Posterior cingulate gyrus (tissue), 11 donors: ENCODE measurements around the gene ZNF777.
A peak's percentile ranks its signal among the peaks of the same experiment; 100 is the strongest.

Experiments used
- DNase-seq, 10 donors: peaks; one replicate each; pipeline versions ENCODE4 v3.0.0 to v3.0.0-alpha.2; 2020 to 2021; ENCODE audit warnings: mixed read lengths in 3 of 10
- intact Hi-C: fragments of 100-400 bp; cut with DNase I; formaldehyde crosslinking; loops from one replicate; pipeline ENCODE4 v1.15.1; 2023

The ZNF777 gene

DNA sequence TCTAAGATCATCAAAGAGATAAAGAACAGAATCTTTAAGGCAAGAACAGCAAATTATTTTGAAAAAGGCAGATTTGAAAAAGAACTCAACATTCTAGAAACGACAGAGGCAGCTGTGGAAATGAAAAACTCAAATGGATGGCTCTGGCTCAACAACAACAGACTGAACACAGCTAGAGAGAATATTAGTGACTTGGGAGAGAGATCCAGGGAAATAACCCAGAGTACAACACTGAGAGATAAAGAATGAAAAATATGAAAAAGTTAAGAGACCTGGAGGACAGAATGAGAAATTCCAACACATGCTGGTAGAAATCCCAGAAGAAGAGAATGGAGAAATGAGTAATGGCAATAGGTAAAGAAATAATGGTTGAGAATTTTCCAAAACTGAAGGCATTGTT is 17.9 kb upstream of the ZNF777 start:
- intact Hi-C loops: no loop called here
- DNase-seq: no peak

DNA sequence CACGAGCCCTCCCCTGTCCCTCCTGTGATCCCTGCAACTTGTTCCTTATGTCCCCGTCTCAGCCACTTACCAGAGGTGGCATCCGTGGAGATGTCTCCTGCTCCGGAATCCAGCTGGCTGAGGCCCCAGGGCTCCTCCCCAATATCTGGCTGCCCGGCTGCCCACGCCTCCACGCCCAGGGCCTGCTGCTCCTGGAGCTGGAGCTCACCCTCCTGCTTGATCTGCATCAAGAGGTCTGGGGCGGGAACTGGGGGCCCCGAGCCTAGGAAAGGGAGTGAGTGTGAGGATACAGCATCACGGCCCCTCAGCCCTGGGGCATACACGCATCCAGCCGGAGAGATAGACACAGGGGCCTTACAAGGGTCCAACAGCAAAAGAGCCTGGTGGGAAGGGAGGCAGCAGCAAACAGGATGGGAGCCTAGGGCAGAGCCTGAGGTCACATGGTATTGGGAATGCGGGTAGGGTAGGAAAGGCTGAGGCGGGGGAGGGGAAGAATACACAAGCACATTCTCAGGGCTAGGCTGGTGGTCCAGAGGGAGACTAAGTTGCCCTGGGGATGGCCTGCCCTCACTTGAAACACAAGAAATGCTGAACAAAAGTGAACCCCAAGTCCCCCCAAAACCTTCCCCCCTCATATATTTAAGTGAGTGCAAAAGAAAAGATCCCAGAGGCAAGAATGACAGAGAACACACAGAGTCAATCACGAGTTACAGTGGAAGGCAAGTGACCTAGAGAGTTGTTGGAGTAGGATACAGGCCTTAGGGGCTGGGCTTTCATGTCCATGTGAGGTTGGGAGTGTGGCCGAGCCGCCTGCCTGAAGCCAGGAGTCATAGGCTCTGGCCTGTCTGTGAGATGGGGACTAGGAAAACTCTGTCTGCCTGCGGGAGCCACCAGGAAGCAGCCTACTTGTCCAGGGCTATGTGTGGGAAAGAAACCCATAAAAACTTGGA is 16.9 kb upstream of the ZNF777 start:
- intact Hi-C loops: no loop called here
- peak in 1 of 10 donors; percentile 70 for DNase-seq

DNA sequence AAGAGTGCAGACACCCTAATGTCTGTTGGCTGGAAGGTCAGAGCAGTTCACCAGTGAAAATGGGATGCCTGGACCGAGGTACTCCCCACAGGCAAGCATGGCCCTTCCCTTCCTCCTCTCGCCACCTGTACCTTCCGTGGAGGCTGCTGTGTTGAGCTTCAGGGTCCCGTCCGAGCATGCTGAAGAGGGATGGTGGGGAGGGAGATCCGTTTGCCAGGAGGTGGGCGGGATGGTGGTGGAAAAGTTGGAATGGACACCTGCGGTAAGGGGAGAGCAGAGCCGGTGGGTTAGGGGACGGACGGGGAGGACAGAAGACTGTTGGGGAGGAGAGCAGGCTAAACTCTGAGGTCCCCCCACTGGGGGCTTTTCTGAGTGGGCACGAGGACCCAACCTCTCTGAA is 15.9 kb upstream of the ZNF777 start:
- no peak for DNase-seq
- intact Hi-C loops: no loop called here

DNA sequence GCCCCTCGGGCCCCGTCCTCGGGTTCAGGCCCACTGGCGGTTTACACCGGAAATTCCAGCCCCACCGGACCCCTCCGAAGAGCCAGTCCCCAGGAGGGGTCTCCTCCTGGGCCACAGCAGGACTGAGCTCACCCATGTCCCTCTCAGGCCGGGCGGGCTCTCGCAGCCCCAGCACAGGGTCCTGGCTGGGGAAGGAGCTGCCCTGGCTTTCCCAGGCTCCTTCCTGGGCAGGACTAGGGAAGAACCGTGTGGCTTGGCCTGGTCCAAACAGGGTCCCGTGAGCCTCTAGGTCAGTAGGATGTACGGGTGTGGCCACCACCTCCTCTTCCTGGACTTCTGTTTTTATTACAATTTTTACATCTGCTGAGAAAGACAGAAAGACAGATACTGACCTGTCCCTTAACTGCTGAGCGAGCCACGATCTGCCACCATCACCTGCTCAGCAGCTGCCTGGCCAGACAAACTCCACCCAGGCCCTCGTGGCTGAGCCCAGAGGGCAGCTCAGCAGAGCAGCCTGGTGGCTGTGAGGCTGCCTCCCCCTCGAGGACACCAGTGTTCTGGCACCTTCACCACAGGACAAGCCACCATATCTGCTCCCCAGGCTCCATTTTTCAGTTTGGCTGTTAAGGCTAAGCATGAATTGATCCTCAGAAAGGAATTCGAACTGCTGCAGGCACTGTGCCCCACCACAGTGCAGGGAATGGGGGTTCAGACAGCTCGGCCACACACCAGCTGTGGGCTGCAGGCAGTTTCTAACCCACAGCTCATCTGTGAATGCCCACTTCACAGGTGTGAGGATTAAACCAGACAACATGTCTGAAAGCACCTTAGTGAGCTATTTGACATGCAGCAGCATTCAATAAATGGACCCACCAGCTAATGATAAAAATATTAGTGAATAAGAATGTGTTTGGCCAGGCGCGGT is 14.5 kb upstream of the ZNF777 start:
- no peak for DNase-seq
- intact Hi-C loops: no loop called here

DNA sequence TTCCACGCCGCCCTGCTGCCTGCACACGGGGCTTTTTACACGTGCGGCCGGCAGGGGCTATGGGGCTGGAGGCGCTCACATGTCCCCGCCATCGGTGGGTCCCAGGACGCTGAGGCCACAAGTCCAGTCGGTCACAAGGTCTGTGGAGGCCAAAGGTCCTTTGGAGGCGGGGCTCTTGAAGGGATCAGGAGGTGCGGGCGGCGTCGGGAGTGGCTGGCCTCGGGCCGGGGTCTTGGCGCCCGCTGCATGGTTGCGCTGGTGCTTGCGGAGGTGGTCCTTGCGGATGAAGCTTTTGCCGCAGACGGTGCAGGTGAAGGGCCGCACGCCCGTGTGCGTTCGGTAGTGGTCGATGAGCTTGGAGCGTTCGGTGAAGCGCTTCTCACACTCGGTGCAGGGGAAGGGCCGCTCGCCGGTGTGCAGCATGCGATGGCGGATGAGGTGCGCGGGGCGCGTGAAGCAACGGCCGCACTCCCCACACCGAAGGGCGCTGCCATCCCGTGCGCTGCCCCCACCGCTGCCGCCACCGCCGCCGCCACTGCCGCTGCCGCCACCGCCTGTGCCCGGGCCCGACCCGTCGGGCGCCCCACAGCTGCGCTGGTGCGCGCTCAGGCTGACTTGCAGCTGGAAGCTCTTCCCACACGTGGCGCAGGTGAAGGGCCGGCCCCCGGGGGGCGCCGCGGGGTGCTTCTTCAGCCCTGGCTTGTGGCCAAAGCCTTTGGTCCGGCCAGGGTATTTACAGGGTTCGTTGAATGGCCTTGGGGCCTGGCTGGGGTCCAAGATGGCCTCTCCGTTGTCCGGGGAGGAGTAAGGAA is 13.7 kb upstream of the ZNF777 start:
- intact Hi-C loops: no loop called here
- peak in 1 of 10 donors; percentile 72 for DNase-seq

DNA sequence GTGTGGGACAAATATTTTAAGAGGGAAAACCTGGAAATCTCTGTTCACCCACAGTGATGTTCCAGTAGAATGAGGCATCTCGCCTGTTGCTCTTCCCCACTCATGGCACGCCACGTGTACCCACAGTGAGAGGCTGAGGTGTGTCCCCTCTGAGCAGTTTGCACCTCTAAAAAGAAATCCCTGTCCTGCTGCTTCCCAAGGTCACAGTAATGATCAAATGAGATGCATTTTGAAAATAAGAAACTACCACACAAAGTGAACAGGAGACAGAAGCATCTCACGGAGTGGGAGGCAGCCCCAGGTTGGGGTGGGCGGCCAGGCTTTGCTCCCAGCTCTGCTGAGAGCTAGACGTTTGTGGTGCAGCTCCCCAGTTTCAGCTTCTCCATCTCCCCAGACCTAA is 12.4 kb upstream of the ZNF777 start:
- intact Hi-C loops: no loop called here
- DNase-seq: peak in 1 of 10 donors; percentile 66

DNA sequence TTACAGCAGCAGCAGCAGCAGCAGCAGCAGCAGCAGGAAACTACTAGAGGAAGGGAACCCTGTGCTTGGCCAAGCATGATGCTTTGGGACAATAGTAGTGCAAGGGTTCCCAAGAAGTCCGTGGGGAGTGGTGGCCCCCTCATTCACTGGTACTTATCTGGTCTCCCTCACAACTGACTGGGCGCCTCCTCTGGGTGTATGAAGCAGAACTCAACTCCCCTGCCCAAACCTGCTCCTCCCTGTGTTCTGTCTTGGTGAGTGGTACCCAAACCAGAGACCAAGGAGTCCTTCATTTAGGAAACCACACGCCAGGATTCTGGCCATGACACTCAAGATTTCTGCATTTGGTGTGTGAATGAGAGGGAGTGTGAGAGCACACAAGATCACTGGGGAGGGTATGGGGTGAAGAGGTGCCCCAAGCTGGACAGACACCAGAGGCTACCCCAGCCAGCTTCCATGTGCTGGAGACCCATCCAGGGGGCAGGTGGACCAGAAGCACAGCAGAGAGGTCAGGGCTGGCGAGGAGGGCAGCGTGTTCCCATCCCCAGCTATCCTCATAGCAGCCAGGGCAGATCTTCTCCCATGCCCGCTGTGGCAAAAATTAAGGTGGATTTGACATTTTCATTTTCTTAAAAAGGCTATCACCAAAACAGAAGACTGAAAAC is 10.6 kb upstream of the ZNF777 start:
- peak in 1 of 10 donors; percentile 47 for DNase-seq
- intact Hi-C loops: no loop called here

DNA sequence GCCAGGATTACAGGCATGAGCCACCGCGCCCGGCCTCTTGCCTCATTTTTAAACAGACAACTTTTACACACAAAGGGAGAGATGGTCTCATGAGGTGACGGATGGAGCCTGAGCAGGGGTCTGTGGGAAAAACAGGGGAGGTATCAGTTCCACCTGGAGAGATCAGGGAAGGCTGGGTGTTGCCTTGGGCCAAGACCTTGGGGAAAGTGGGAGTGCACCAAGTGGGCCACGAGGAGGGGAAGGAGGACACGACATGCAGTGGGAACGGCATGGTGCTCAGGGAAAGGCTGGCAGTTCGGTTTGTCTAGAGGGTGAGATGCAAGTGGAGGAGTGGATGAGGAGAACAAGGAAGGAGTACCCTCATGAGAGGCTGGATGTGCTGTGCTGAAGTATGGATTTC is 8.9 kb upstream of the ZNF777 start:
- intact Hi-C loops: no loop called here
- no peak for DNase-seq

DNA sequence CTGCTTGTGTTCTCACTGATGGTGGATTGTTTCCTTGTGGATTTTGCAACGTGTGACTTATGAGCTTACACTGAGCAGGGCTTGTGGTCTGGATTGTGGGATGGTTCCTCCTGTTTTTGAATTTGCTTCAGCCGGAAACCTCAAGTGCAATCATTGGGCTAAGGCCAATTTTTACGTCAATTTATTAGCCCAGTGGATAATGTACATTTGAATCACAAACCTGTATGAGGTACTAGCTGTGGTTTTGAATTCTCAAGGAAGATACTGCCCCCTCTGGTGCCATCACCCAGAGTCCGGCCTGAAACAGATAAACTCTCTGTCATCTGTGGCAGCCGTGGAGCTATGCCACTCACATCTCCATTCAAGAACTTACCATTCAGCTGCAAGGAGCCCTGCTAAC is 7.3 kb upstream of the ZNF777 start:
- intact Hi-C loops: no loop called here
- DNase-seq: no peak

DNA sequence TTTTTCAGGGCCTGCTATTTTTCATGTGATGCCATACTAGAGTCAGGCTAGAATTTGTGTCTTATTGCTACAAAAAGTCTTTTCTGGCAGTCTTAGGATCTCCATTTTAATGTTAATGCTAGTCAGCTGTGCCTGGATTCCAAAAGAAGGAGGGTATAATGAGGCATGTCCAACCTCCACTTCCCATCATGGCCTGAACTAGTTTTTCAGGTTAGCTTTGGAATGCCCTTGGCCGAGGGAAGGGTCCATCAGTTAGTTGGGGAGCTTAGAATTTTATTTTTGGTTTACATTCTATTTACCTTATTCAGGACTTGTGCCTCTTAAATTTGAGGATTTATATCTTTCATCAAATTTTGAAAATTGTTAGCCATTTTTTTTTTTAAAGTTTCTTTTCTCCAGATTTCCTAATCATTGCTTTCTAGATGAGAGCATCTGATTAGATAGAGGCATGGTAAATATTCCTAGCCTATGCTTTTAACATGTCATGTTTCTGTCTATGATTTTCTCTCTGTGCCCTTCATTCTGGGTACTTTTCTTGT is 6.5 kb upstream of the ZNF777 start:
- intact Hi-C loops: no loop called here
- DNase-seq: no peak

DNA sequence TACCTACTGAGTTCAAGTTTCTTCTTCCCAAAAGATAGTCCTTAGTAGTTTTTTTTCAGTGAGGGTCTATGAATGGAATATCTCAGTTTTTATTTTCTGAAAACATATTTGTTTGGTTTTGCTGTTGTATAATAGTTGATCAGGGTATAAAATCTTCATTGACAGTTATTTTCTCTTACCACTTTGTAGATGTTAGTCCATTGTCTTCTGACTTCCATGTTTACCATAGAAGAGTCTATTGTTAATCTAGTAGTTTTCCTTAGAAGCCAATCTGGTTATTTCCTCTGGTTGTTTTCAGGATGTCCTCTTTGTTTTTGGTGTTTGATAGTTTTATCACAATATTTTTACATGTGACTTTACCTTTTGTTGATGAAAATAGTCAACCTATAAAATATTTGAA is 5.5 kb upstream of the ZNF777 start:
- intact Hi-C loops: no loop called here
- no peak for DNase-seq

DNA sequence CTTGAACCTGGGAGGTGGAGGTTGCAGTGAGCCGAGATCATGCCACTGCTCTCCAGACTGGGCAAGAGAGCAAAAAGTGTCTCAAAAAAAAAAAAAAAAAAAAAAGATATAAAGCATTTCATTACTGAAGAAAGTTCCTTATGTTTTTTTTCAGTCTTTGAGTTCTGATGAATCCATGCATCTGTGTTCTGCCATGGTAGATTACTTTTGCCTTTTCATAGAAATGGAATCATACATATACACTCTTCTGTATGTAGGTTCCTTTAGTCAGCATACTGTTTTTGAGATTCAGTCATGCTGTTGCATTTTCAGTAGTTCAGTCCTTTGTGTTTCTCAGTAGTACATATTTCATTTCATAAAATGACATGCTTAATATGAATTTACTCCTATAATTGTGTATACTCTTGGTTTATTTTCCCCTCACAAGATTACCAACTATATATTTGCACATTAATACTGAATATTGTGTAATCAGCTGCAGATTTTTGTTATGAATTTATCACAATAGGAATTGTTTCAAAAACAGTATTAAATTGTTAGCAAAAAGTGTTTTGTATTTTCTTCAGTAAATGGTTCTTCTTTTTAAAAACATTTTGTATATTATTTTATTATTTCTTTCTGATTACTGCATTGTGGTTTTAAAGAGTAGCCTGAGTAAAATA is 2.8 kb upstream of the ZNF777 start:
- no peak for DNase-seq
- intact Hi-C loops: loop anchor here (5.0 kb wide), 1 partner anchor 34 kb away; the partner anchor contains the start of gene ZNF746

GRCh38 chr7:149462101-149462520 is 1.2 kb upstream of the ZNF777 start:
- intact Hi-C loops: loop anchor here (5.0 kb wide), 1 partner anchor 35 kb away; the partner anchor contains the start of gene ZNF746
- DNase-seq: no peak

GRCh38 chr7:149459540-149460452 is 1.1 kb downstream of the ZNF777 start:
- intact Hi-C loops: loop anchor here (5.0 kb wide), 1 partner anchor 38 kb away; the partner anchor contains the start of gene ZNF746

GRCh38 chr7:149459201-149459539 is 1.7 kb downstream of the ZNF777 start:
- intact Hi-C loops: no loop called here
- DNase-seq: peak in 1 of 10 donors; percentile 53

More at GRCh38 chr7:149459540-149460452, 1.1 kb downstream of the ZNF777 start:
- peak in 2 of 10 donors; percentile 17 to 67 for DNase-seq

DNA sequence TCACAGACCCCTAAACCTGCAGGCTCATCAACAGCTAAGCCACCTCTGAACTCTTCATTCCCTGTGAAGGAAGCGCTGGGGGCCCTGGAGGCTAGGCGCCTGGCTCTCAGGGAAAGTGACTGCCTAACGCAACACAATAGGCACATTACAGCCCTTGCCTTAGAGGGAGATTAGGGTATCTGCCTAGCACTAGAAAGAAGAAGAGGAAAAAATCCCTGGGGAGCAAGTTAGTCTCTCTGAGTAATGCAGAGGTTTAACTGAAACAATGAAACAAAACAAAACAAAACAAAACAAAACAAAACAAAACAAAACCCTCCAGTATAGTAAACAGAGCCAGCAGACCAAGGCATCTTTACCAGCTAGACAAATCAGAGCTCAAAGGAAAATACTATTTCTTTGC is 2.6 kb downstream of the ZNF777 start:
- intact Hi-C loops: no loop called here
- no peak for DNase-seq

GRCh38 chr7:149457766-149458165 is 3.1 kb downstream of the ZNF777 start:
- intact Hi-C loops: no loop called here

More at GRCh38 chr7:149457766-149458165, 3.1 kb downstream of the ZNF777 start:
- DNase-seq: no peak
